WTC11 (cell line): ENCODE results near the gene ANO10. TPM values are rescaled to one million over a fixed set of nuclear protein-coding genes. Genes with fewer than 3 reads are reported as not detected.

Experiments
- ATAC-seq: fragments of 200-7000 bp; cut with Tn5 transposase; 2 replicates; pipeline ENCODE4 v1.10.0; 2021; ENCODE audit warnings: mild to moderate bottlenecking, moderate library complexity
- CTCF ChIA-PET: fragments of 300-600 bp; sonication (Branson Sonifier 250); formaldehyde crosslinking; loops from one replicate; lab custom pipeline; 2021; ENCODE audit warnings: antibody characterized with exemption; lab: Charles Lee
- POLR2A ChIA-PET: fragments of 350-600 bp; sonication (Branson Sonifier 250); formaldehyde crosslinking; loops from one replicate; lab custom pipeline; 2021; ENCODE audit warnings: antibody characterized with exemption; lab: Charles Lee
- DNase-seq: peaks from one replicate; pipeline ENCODE4 v3.0.0; 2021; ENCODE audit warnings: low spot score
- H3K27ac Mint-ChIP-seq: 2 replicates; pipeline ENCODE4 v1.8.0; 2021; ENCODE audit warnings: mixed read lengths
- H3K27me3 Mint-ChIP-seq: 2 replicates; pipeline ENCODE4 v1.8.0; 2021; ENCODE audit warnings: low read depth, mild to moderate bottlenecking, moderate library complexity, mixed read lengths
- H3K36me3 Mint-ChIP-seq: 2 replicates; pipeline ENCODE4 v1.8.0; 2021; ENCODE audit warnings: mixed read lengths
- H3K4me1 Mint-ChIP-seq: 2 replicates; pipeline ENCODE4 v1.8.0; 2022; ENCODE audit warnings: mixed read lengths
- H3K4me3 Mint-ChIP-seq: 2 replicates; pipeline ENCODE4 v1.8.0; 2021; ENCODE audit warnings: mild to moderate bottlenecking, moderate library complexity, mixed read lengths
- H3K9me3 Mint-ChIP-seq: 2 replicates; pipeline ENCODE4 v1.8.0; 2021; ENCODE audit warnings: mixed read lengths
- ATF3 ChIP-seq: sonication (generic); formaldehyde crosslinking; conservative IDR thresholded peaks from 2 replicates; pipeline ENCODE4 v1.8.1; 2022; ENCODE audit warnings: mild to moderate bottlenecking, missing genetic modification reagents
- CREB1 ChIP-seq: sonication (generic); formaldehyde crosslinking; IDR thresholded peaks from 2 replicates; pipeline ENCODE4 v1.8.0; 2023; ENCODE audit warnings: mild to moderate bottlenecking, missing genetic modification reagents
- CREM ChIP-seq: sonication (generic); formaldehyde crosslinking; IDR thresholded peaks from 2 replicates; pipeline ENCODE4 v1.8.1; 2022; ENCODE audit warnings: mild to moderate bottlenecking, missing genetic modification reagents, moderate library complexity
- CTCF ChIP-seq: fragments of 200-600 bp; IDR thresholded peaks from 2 replicates; pipeline ENCODE4 v1.8.0; 2022; ENCODE audit warnings: antibody characterized with exemption
- FOXK1 ChIP-seq: sonication (generic); formaldehyde crosslinking; IDR thresholded peaks from 2 replicates; pipeline ENCODE4 v1.8.0; 2022; ENCODE audit warnings: mild to moderate bottlenecking, moderate library complexity, missing genetic modification reagents
- MAX ChIP-seq: sonication (generic); formaldehyde crosslinking; IDR thresholded peaks from 2 replicates; pipeline ENCODE4 v1.8.0; 2022; ENCODE audit warnings: mild to moderate bottlenecking, missing genetic modification reagents
- NR2C2 ChIP-seq: sonication (generic); formaldehyde crosslinking; IDR thresholded peaks from 2 replicates; pipeline ENCODE4 v1.8.0; 2022; ENCODE audit warnings: mild to moderate bottlenecking, missing genetic modification reagents
- RELA ChIP-seq: sonication (generic); formaldehyde crosslinking; IDR thresholded peaks from 2 replicates; pipeline ENCODE4 v1.8.1; 2022; ENCODE audit warnings: missing genetic modification reagents, mild to moderate bottlenecking, borderline replicate concordance
- RORB ChIP-seq: fragments of 250-450 bp; sonication (Bioruptor Pico); IDR thresholded peaks from 2 replicates; pipeline ENCODE4 v1.9.0; 2021; ENCODE audit warnings: mild to moderate bottlenecking
- USF2 ChIP-seq: sonication (generic); formaldehyde crosslinking; IDR thresholded peaks from 2 replicates; pipeline ENCODE4 v1.8.1; 2023; ENCODE audit warnings: mild to moderate bottlenecking, missing genetic modification reagents, moderate library complexity
- ZBTB21 ChIP-seq: sonication (generic); formaldehyde crosslinking; IDR thresholded peaks from 2 replicates; pipeline ENCODE4 v1.8.1; 2023; ENCODE audit warnings: mild to moderate bottlenecking, missing genetic modification reagents, borderline replicate concordance
- ZNF263 ChIP-seq: sonication (generic); formaldehyde crosslinking; IDR thresholded peaks from 2 replicates; pipeline ENCODE4 v1.8.1; 2022; ENCODE audit warnings: low read depth, mild to moderate bottlenecking, moderate library complexity, missing genetic modification reagents
- ZNF423 ChIP-seq: fragments of 250-450 bp; sonication (Bioruptor Pico); IDR thresholded peaks from 2 replicates; pipeline ENCODE4 v2.1.2; 2022; ENCODE audit warnings: mild to moderate bottlenecking, moderate library complexity
- ZNF512 ChIP-seq: sonication (generic); formaldehyde crosslinking; IDR thresholded peaks from 2 replicates; pipeline ENCODE4 v1.8.1; 2022; ENCODE audit warnings: missing genetic modification reagents, borderline replicate concordance
- ZSCAN18 ChIP-seq: fragments of 250-450 bp; sonication (Bioruptor Pico); IDR thresholded peaks from 2 replicates; pipeline ENCODE4 v2.1.2; 2022; ENCODE audit warnings: mild to moderate bottlenecking, moderate library complexity
- total RNA-seq: library from RNA; stranded (reverse); gene quantifications from 3 replicates; pipeline ENCODE4 v1.2.3, GENCODE V29; 2021

ANO10 gene
- total RNA-seq, 1 experiment from 2014 or later = 35.1 TPM

GRCh38 chr3:43369404-43370292, 252.2 kb downstream of the ANO10 start:
- DNase-seq (no peak), ATAC-seq (no peak)
- peaks cover 4% of the 10 kb centered on the region for H3K36me3 Mint-ChIP-seq
- TF ChIP-seq CTCF = no peak
- TF ChIP-seq RELA (CRISPR knock-in tag) = no peak
- no peak for TF ChIP-seq ZNF263 (CRISPR knock-in tag)
- TF ChIP-seq ZNF423 = no peak
- H3K27ac Mint-ChIP-seq = no peak overlapping the region
- ChIA-PET POLR2A (no interaction called here), CTCF (no interaction called here)
- no peak overlapping the region for H3K4me3 Mint-ChIP-seq
- H3K9me3 Mint-ChIP-seq = no peaks in the 10 kb centered on the region
- no peaks in the 10 kb centered on the region; the same call in 1 of the 2 replicates for H3K27me3 Mint-ChIP-seq
- H3K4me1 Mint-ChIP-seq = peaks cover 27% of the 10 kb centered on the region

GRCh38 chr3:43366885-43367284, 254.9 kb downstream of the ANO10 start:
- ChIA-PET CTCF (no interaction called here), POLR2A (interaction anchor here (1.0 kb wide), 1 partner anchor 57 kb away, joined by 3 read pairs; no protein-coding TSS in a partner anchor)

GRCh38 chr3:43366481-43366880, 255.3 kb downstream of the ANO10 start:
- Mint-ChIP-seq H3K4me1 (peaks cover 11% of the 10 kb centered on the region; the same call in 1 of the 2 replicates), H3K36me3 (peaks cover 4% of the 10 kb centered on the region), H3K9me3 (no peaks in the 10 kb centered on the region), H3K27ac (no peak overlapping the region), H3K4me3 (no peak overlapping the region), H3K27me3 (peaks cover 5% of the 10 kb centered on the region)
- DNase-seq (no peak), ATAC-seq (no peak)
- no peak for TF ChIP-seq ZNF512 (CRISPR knock-in tag)
- TF ChIP-seq USF2 (CRISPR knock-in tag) = no peak
- no peak for TF ChIP-seq RELA (CRISPR knock-in tag)
- no peak for TF ChIP-seq NR2C2 (CRISPR knock-in tag)
- no peak for TF ChIP-seq ATF3 (CRISPR knock-in tag)
- TF ChIP-seq MAX = no peak
- TF ChIP-seq FOXK1 (CRISPR knock-in tag) = no peak
- ChIA-PET POLR2A (no interaction called here), CTCF (no interaction called here)

More at GRCh38 chr3:43366885-43367284, 254.9 kb downstream of the ANO10 start:
- Mint-ChIP-seq H3K4me1 (peaks cover 9% of the 10 kb centered on the region), H3K4me3 (no peak overlapping the region), H3K9me3 (no peaks in the 10 kb centered on the region), H3K27me3 (peaks cover 1% of the 10 kb centered on the region; the same call in 1 of the 2 replicates), H3K27ac (no peak overlapping the region), H3K36me3 (peaks cover 4% of the 10 kb centered on the region)
- no peak for DNase-seq
- no peak for ATAC-seq
- TF ChIP-seq CREB1 (CRISPR knock-in tag) = no peak
- no peak for TF ChIP-seq ZSCAN18
- no peak for TF ChIP-seq CREM (CRISPR knock-in tag)
- no peak for TF ChIP-seq RORB (CRISPR knock-in tag)
- TF ChIP-seq ZBTB21 (CRISPR knock-in tag) = no peak
